OCI-LY7 (cell line): ENCODE results near the gene AADAC. TPM values are rescaled to one million over a fixed set of nuclear protein-coding genes. Genes with fewer than 3 reads are reported as not detected.

Source experiments
- BruUV-seq: library from RNA; stranded (reverse); fragments of 400-500 nt; replicated peaks from 2 replicates; lab custom pipeline; 2021; lab: Mats Ljungman, UMichigan
- CTCF ChIA-PET: fragments of 300-600 bp; sonication (Branson Sonifier 250); formaldehyde crosslinking; loops from one replicate; lab custom pipeline; 2022; ENCODE audit warnings: antibody characterized with exemption; ENCODE audit not compliant: unreplicated experiment; lab: Charles Lee
- POLR2A ChIA-PET: fragments of 300-600 bp; sonication (Branson Sonifier 250); formaldehyde crosslinking; loops from one replicate; lab custom pipeline; 2022; ENCODE audit warnings: antibody characterized with exemption; lab: Charles Lee
- DNase-seq: peaks from one replicate; pipeline ENCODE4 v3.0.0-alpha.2; 2015; ENCODE audit warnings: low spot score
- H2AFZ ChIP-seq: fragments of 200-600 bp; sonication (generic), shearing (Covaris generic); 2 replicates; pipeline ENCODE4 v1.6.1; 2014; ENCODE audit warnings: mild to moderate bottlenecking, antibody characterized with exemption, low read length, moderate library complexity
- H3K27ac ChIP-seq: fragments of 200-600 bp; sonication (generic); 2 replicates; pipeline ENCODE4 v1.5.1; 2014; ENCODE audit warnings: mixed run types, low read depth, mild to moderate bottlenecking, moderate library complexity, low read length, inconsistent platforms; ENCODE audit not compliant: poor library complexity, severe bottlenecking
- H3K36me3 ChIP-seq: fragments of 200-600 bp; sonication (generic); 2 replicates; pipeline ENCODE4 v1.6.1; 2014; ENCODE audit warnings: mild to moderate bottlenecking, antibody characterized with exemption, low read length, moderate library complexity, mixed read lengths; ENCODE audit not compliant: insufficient read depth
- H3K4me1 ChIP-seq: fragments of 200-600 bp; sonication (generic); 2 replicates; pipeline ENCODE4 v1.5.1; 2014; ENCODE audit warnings: mild to moderate bottlenecking, low read length; ENCODE audit not compliant: insufficient read depth, poor library complexity, severe bottlenecking
- H3K4me2 ChIP-seq: fragments of 200-600 bp; sonication (generic); 2 replicates; pipeline ENCODE4 v1.6.1; 2014; ENCODE audit warnings: mild to moderate bottlenecking, low read length
- H3K4me3 ChIP-seq: fragments of 200-600 bp; sonication (generic); 2 replicates; pipeline ENCODE4 v1.5.1; 2014; ENCODE audit warnings: mild to moderate bottlenecking, low read depth, low read length; ENCODE audit not compliant: poor library complexity, severe bottlenecking
- H3K79me2 ChIP-seq: fragments of 200-600 bp; sonication (generic); 2 replicates; pipeline ENCODE4 v1.6.1; 2016; ENCODE audit warnings: low read depth, mild to moderate bottlenecking, low read length, moderate library complexity, mixed read lengths; ENCODE audit not compliant: insufficient read depth
- H3K9me2 ChIP-seq: fragments of 200-600 bp; sonication (generic); 2 replicates; pipeline ENCODE4 v1.6.1; 2016; ENCODE audit warnings: mild to moderate bottlenecking, low read length, mixed read lengths; ENCODE audit not compliant: insufficient read depth
- H3K9me3 ChIP-seq: fragments of 200-600 bp; sonication (generic); 2 replicates; pipeline ENCODE4 v1.6.1; 2014; ENCODE audit warnings: mild to moderate bottlenecking, mixed run types, low read length, mixed read lengths
- H4K20me1 ChIP-seq: fragments of 200-600 bp; sonication (generic); 2 replicates; pipeline ENCODE4 v1.6.1; 2014; ENCODE audit warnings: mild to moderate bottlenecking, antibody characterized with exemption, low read length, moderate library complexity, mixed read lengths; ENCODE audit not compliant: insufficient read depth
- CTCF ChIP-seq: fragments of 200-600 bp; sonication (generic); conservative IDR thresholded peaks from 2 replicates; pipeline ENCODE4 v1.5.1; 2014; ENCODE audit warnings: mild to moderate bottlenecking, antibody characterized with exemption, low read length, moderate library complexity, mixed read lengths
- EZH2phosphoT487 ChIP-seq: fragments of 200-600 bp; sonication (generic); IDR thresholded peaks from 2 replicates; pipeline ENCODE4 v1.6.1; 2018; ENCODE audit warnings: low read depth, borderline replicate concordance, mild to moderate bottlenecking, mixed run types, antibody characterized with exemption, low read length, moderate library complexity, mixed read lengths
- intact Hi-C: fragments of 100-400 bp; cut with micrococcal nuclease; formaldehyde crosslinking; loops from one replicate; pipeline ENCODE4 v1.10.0; 2022; ENCODE audit not compliant: unreplicated experiment
- total RNA-seq, 2 experiments: library from RNA; depleted of rRNA in 1 of 2; stranded (reverse); fragments of >200 nt in 1 of 2; shearing (Covaris generic) in 1 of 2; gene quantifications; 2 replicates each; pipeline ENCODE4 v1.2.3, GENCODE V29; 2014 to 2022

The AADAC gene
- total RNA-seq, 2 experiments from 2014 or later: not detected

- H3K9me3 ChIP-seq: no peaks in the 10 kb centered on the region
- ChIA-PET POLR2A (no interaction called here), CTCF (no interaction called here)
- DNase-seq: no peak
- H3K27ac ChIP-seq: no peak overlapping the region
- H3K79me2 ChIP-seq: no peaks in the 10 kb centered on the region
- no TSS peak for BruUV-seq
- no peaks in the 10 kb centered on the region for H3K9me2 ChIP-seq
- no peaks in the 10 kb centered on the region for H4K20me1 ChIP-seq
- H3K36me3 ChIP-seq: no peaks in the 10 kb centered on the region
- no peak overlapping the region for H3K4me3 ChIP-seq
- no peak overlapping the region for H3K4me2 ChIP-seq
- TF ChIP-seq CTCF (no peak), EZH2phosphoT487 (no peak)
- H2AFZ ChIP-seq: no peak overlapping the region
- H3K4me1 ChIP-seq: no peaks in the 10 kb centered on the region
- intact Hi-C loops: no loop called here
Observed at GRCh38 chr3:151766454-151766853, 47.5 kb upstream of the AADAC start.

GRCh38 chr3:151768393-151768930 is 45.5 kb upstream of the AADAC start:
- no peaks in the 10 kb centered on the region for H3K36me3 ChIP-seq
- intact Hi-C loops: no loop called here
- TF ChIP-seq CTCF (no peak), EZH2phosphoT487 (no peak)
- no peak overlapping the region for H3K27ac ChIP-seq
- H3K9me2 ChIP-seq: no peaks in the 10 kb centered on the region
- no peaks in the 10 kb centered on the region for H3K79me2 ChIP-seq
- no TSS peak for BruUV-seq
- no peak overlapping the region for H2AFZ ChIP-seq
- H3K4me2 ChIP-seq: no peak overlapping the region
- H3K4me3 ChIP-seq: no peak overlapping the region
- ChIA-PET POLR2A (interaction anchor here (0.7 to 1.0 kb wide), 2 partner anchors 16 to 152 kb away, joined by 3 to 4 read pairs; no protein-coding TSS in a partner anchor), CTCF (no interaction called here)
- no peaks in the 10 kb centered on the region for H3K9me3 ChIP-seq
- H3K4me1 ChIP-seq: no peaks in the 10 kb centered on the region
- DNase-seq: no peak
- H4K20me1 ChIP-seq: no peaks in the 10 kb centered on the region

- no peak for TF ChIP-seq EZH2phosphoT487
- no peak for TF ChIP-seq CTCF
- CTCF ChIA-PET: no interaction called here
- no peaks in the 10 kb centered on the region for H3K36me3 ChIP-seq
- intact Hi-C loops: no loop called here
- H3K79me2 ChIP-seq: no peaks in the 10 kb centered on the region
- POLR2A ChIA-PET: interaction anchor here (0.7 kb wide), 1 partner anchor 152 kb away, joined by 4 read pairs; no protein-coding TSS in a partner anchor
- no peaks in the 10 kb centered on the region for H3K9me2 ChIP-seq
- no peak overlapping the region for H3K4me3 ChIP-seq
- DNase-seq: no peak
- no peak overlapping the region for H3K27ac ChIP-seq
- no peaks in the 10 kb centered on the region for H3K4me1 ChIP-seq
- H3K9me3 ChIP-seq: no peaks in the 10 kb centered on the region
- no peak overlapping the region for H3K4me2 ChIP-seq
- H2AFZ ChIP-seq: no peak overlapping the region
- no TSS peak for BruUV-seq
- no peaks in the 10 kb centered on the region for H4K20me1 ChIP-seq
Observed at GRCh38 chr3:151769175-151769574, 44.7 kb upstream of the AADAC start.
